HEK293 (cell line): ENCODE results near the gene WNT7B.

ENCODE experiments used
- GLIS2 ChIP-seq: fragments of 450-650 bp; formaldehyde crosslinking; IDR thresholded peaks from 2 replicates; pipeline ENCODE4 v1.5.1; 2016; ENCODE audit warnings: missing biosample characterization, missing genetic modification characterization
- SP7 ChIP-seq: fragments of 450-650 bp; formaldehyde crosslinking; IDR thresholded peaks from 2 replicates; pipeline ENCODE4 v1.5.1; 2016; ENCODE audit warnings: missing biosample characterization, missing genetic modification characterization
- ZBTB21 ChIP-seq: fragments of 450-650 bp; formaldehyde crosslinking; IDR thresholded peaks from 2 replicates; pipeline ENCODE4 v1.5.1; 2017; ENCODE audit warnings: missing biosample characterization, missing genetic modification characterization
- ZEB2 ChIP-seq: fragments of 450-650 bp; formaldehyde crosslinking; IDR thresholded peaks from 2 replicates; pipeline ENCODE4 v1.5.1; 2016; ENCODE audit warnings: missing biosample characterization, missing genetic modification characterization
- ZFP37 ChIP-seq: fragments of 450-650 bp; formaldehyde crosslinking; IDR thresholded peaks from 2 replicates; pipeline ENCODE4 v1.5.1; 2016; ENCODE audit warnings: missing biosample characterization, missing genetic modification characterization
- ZFP69B ChIP-seq: fragments of 450-650 bp; formaldehyde crosslinking; IDR thresholded peaks from 2 replicates; pipeline ENCODE4 v1.5.1; 2016; ENCODE audit warnings: missing biosample characterization, missing genetic modification characterization
- ZNF10 ChIP-seq: fragments of 450-650 bp; formaldehyde crosslinking; IDR thresholded peaks from 2 replicates; pipeline ENCODE4 v1.5.1; 2017; ENCODE audit warnings: missing biosample characterization, missing genetic modification characterization
- ZNF133 ChIP-seq: fragments of 450-650 bp; formaldehyde crosslinking; IDR thresholded peaks from 2 replicates; pipeline ENCODE4 v1.5.1; 2016; ENCODE audit warnings: missing biosample characterization, missing genetic modification characterization
- ZNF157 ChIP-seq: fragments of 450-650 bp; formaldehyde crosslinking; IDR thresholded peaks from 2 replicates; pipeline ENCODE4 v1.5.1; 2016; ENCODE audit warnings: missing biosample characterization, missing genetic modification characterization
- ZNF175 ChIP-seq: fragments of 450-650 bp; formaldehyde crosslinking; IDR thresholded peaks from 2 replicates; pipeline ENCODE4 v1.5.1; 2016; ENCODE audit warnings: missing biosample characterization, missing genetic modification characterization
- ZNF571 ChIP-seq: fragments of 450-650 bp; formaldehyde crosslinking; IDR thresholded peaks from 2 replicates; pipeline ENCODE4 v1.5.0; 2017; ENCODE audit warnings: missing biosample characterization, missing genetic modification characterization
- ZNF626 ChIP-seq: fragments of 450-650 bp; sonication (Bioruptor Pico); formaldehyde crosslinking; IDR thresholded peaks from 2 replicates; pipeline ENCODE4 v1.5.1; 2018; ENCODE audit warnings: missing biosample characterization, missing genetic modification characterization, inconsistent platforms
- ZNF654 ChIP-seq: fragments of 450-650 bp; formaldehyde crosslinking; IDR thresholded peaks from 2 replicates; pipeline ENCODE4 v1.5.1; 2016; ENCODE audit warnings: low read depth, missing biosample characterization, missing genetic modification characterization
- ZNF76 ChIP-seq: fragments of 450-650 bp; formaldehyde crosslinking; IDR thresholded peaks from 2 replicates; pipeline ENCODE4; 2016; ENCODE audit warnings: low read depth, missing biosample characterization, missing genetic modification characterization, borderline replicate concordance
- TF ChIP-seq, protein P1 (sequence below): fragments of 450-650 bp; formaldehyde crosslinking; IDR thresholded peaks from 2 replicates; pipeline ENCODE4 v1.5.1; 2016; ENCODE audit warnings: missing biosample characterization, missing genetic modification characterization
- TF ChIP-seq, protein P2 (sequence below): fragments of 450-650 bp; formaldehyde crosslinking; IDR thresholded peaks from 2 replicates; pipeline ENCODE4 v1.5.1; 2016; ENCODE audit warnings: missing biosample characterization, missing genetic modification characterization
- TF ChIP-seq, protein P3 (sequence below): fragments of 450-650 bp; formaldehyde crosslinking; IDR thresholded peaks from 2 replicates; pipeline ENCODE4 v1.5.1; 2016; ENCODE audit warnings: missing biosample characterization, missing genetic modification characterization
- TF ChIP-seq, protein P4 (sequence below): fragments of 450-650 bp; formaldehyde crosslinking; IDR thresholded peaks from 2 replicates; pipeline ENCODE4 v1.5.1; 2016; ENCODE audit warnings: missing biosample characterization, missing genetic modification characterization
- TF ChIP-seq, protein P5 (sequence below): fragments of 450-650 bp; formaldehyde crosslinking; IDR thresholded peaks from 2 replicates; pipeline ENCODE4 v1.5.1; 2016; ENCODE audit warnings: missing biosample characterization, missing genetic modification characterization
- TF ChIP-seq, protein P6 (sequence below): fragments of 450-650 bp; formaldehyde crosslinking; IDR thresholded peaks from 2 replicates; pipeline ENCODE4 v1.5.1; 2016; ENCODE audit warnings: missing biosample characterization, missing genetic modification characterization, low read depth
- TF ChIP-seq, protein P7 (sequence below): fragments of 450-650 bp; formaldehyde crosslinking; IDR thresholded peaks from 2 replicates; pipeline ENCODE4 v1.5.1; 2016; ENCODE audit warnings: missing biosample characterization, missing genetic modification characterization

The WNT7B gene

DNA sequence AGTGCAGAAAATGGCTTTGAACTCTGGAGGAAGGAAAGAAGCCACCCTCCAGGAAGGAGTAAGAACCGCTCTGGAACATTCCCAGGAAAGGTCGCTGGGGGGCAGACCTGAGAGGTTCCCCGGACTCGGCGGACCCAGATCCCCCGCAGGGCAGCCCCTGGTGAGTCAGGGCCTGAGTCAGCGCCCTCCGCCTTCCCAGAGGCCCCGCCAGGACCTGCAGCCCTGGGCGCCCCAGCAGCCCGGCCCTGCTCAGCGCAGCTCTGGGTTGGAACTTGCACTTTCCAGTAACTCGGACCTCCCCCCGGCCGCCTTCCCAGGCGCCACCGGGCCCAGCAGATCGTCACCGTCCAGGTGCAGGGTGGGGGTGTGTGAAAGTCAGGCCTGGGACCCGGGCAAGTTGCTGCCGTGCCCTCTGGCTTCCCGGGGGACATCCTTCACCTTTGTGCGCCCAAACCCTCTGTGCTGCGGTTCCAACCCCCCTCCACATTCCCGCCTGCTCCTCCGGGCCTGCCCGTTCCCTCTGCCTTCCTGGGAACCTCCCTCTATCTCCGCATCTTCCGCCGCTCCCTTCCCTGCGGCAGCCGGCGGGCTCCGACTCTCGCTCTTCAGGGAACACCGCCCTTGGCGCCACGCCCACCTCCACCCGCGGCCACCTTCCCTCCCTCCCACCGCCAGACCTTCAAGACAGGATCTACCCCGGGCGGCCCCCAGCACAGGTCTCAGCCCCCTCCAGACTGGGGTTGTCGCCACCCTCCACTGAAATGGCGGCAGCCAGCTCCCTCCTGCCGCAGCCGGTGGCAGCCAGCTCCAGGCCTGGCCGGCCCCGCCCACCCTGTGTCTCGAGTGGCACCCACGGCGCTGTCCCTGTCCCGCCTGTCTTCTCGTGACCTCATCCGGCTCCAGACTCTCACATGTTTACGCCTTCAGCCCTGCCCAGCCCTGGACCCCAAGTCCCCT is 36.8 kb upstream of the WNT7B start (continued):
- TF ChIP-seq SP7 (tag by site-specific recombination): peak; percentile 94
- no peak; the same call in 1 of the 2 replicates for TF ChIP-seq ZNF157 (tag by site-specific recombination)
- TF ChIP-seq, protein P1, sequence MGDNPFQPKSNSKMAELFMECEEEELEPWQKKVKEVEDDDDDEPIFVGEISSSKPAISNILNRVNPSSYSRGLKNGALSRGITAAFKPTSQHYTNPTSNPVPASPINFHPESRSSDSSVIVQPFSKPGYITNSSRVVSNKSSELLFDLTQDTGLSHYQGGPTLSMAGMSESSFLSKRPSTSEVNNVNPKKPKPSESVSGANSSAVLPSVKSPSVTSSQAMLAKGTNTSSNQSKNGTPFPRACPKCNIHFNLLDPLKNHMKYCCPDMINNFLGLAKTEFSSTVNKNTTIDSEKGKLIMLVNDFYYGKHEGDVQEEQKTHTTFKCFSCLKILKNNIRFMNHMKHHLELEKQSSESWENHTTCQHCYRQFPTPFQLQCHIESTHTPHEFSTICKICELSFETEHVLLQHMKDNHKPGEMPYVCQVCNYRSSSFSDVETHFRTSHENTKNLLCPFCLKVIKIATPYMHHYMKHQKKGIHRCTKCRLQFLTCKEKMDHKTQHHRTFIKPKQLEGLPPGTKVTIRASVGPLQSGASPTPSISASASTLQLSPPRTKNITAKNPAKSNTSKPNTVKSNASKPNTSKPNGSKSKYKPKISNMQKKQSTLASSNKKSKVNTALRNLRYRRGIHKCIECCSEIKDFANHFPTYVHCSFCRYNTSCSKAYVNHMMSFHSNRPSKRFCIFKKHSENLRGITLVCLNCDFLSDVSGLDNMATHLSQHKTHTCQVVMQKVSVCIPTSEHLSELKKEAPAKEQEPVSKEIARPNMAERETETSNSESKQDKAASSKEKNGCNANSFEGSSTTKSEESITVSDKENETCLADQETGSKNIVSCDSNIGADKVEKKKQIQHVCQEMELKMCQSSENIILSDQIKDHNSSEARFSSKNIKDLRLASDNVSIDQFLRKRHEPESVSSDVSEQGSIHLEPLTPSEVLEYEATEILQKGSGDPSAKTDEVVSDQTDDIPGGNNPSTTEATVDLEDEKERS: 0 out of 2 replicates have a peak, but pooled peaks have one; percentile 23
- TF ChIP-seq, protein P2, sequence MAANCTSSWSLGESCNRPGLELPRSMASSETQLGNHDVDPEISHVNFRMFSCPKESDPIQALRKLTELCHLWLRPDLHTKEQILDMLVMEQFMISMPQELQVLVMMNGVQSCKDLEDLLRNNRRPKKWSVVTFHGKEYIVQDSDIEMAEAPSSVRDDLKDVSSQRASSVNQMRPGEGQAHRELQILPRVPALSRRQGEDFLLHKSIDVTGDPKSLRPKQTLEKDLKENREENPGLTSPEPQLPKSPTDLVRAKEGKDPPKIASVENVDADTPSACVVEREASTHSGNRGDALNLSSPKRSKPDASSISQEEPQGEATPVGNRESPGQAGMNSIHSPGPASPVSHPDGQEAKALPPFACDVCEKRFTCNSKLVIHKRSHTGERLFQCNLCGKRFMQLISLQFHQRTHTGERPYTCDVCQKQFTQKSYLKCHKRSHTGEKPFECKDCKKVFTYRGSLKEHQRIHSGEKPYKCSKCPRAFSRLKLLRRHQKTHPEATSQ (tag by site-specific recombination): peak; percentile 94; the same call in 1 of the 2 replicates
- TF ChIP-seq, protein P3, sequence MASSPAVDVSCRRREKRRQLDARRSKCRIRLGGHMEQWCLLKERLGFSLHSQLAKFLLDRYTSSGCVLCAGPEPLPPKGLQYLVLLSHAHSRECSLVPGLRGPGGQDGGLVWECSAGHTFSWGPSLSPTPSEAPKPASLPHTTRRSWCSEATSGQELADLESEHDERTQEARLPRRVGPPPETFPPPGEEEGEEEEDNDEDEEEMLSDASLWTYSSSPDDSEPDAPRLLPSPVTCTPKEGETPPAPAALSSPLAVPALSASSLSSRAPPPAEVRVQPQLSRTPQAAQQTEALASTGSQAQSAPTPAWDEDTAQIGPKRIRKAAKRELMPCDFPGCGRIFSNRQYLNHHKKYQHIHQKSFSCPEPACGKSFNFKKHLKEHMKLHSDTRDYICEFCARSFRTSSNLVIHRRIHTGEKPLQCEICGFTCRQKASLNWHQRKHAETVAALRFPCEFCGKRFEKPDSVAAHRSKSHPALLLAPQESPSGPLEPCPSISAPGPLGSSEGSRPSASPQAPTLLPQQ (tag by site-specific recombination): peak; percentile 91
- TF ChIP-seq, protein P4, sequence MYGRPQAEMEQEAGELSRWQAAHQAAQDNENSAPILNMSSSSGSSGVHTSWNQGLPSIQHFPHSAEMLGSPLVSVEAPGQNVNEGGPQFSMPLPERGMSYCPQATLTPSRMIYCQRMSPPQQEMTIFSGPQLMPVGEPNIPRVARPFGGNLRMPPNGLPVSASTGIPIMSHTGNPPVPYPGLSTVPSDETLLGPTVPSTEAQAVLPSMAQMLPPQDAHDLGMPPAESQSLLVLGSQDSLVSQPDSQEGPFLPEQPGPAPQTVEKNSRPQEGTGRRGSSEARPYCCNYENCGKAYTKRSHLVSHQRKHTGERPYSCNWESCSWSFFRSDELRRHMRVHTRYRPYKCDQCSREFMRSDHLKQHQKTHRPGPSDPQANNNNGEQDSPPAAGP (tag by site-specific recombination): peak; percentile 96; the same call in 1 of the 2 replicates
- TF ChIP-seq ZNF76 (tag by site-specific recombination): peak; percentile 95
- TF ChIP-seq, protein P5, sequence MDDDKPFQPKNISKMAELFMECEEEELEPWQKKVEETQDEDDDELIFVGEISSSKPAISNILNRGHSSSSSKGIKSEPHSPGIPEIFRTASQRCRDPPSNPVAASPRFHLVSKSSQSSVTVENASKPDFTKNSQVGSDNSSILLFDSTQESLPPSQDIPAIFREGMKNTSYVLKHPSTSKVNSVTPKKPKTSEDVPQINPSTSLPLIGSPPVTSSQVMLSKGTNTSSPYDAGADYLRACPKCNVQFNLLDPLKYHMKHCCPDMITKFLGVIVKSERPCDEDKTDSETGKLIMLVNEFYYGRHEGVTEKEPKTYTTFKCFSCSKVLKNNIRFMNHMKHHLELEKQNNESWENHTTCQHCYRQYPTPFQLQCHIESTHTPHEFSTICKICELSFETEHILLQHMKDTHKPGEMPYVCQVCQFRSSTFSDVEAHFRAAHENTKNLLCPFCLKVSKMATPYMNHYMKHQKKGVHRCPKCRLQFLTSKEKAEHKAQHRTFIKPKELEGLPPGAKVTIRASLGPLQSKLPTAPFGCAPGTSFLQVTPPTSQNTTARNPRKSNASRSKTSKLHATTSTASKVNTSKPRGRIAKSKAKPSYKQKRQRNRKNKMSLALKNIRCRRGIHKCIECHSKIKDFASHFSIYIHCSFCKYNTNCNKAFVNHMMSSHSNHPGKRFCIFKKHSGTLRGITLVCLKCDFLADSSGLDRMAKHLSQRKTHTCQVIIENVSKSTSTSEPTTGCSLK (tag by site-specific recombination): no peak
- no peak for TF ChIP-seq ZNF571 (tag by site-specific recombination)
- TF ChIP-seq ZNF10 (tag by site-specific recombination): peak; percentile 63; the same call in 1 of the 2 replicates
- TF ChIP-seq ZBTB21 (tag by site-specific recombination): peak; percentile 53; the same call in 1 of the 2 replicates
- TF ChIP-seq GLIS2 (tag by site-specific recombination): peak; percentile 90
- TF ChIP-seq ZNF175 (tag by site-specific recombination): no peak
- peak; percentile 95 for TF ChIP-seq ZEB2 (tag by site-specific recombination)
- TF ChIP-seq ZNF133 (tag by site-specific recombination): 0 out of 2 replicates have a peak, but pooled peaks have one; percentile 10
- TF ChIP-seq, protein P6, sequence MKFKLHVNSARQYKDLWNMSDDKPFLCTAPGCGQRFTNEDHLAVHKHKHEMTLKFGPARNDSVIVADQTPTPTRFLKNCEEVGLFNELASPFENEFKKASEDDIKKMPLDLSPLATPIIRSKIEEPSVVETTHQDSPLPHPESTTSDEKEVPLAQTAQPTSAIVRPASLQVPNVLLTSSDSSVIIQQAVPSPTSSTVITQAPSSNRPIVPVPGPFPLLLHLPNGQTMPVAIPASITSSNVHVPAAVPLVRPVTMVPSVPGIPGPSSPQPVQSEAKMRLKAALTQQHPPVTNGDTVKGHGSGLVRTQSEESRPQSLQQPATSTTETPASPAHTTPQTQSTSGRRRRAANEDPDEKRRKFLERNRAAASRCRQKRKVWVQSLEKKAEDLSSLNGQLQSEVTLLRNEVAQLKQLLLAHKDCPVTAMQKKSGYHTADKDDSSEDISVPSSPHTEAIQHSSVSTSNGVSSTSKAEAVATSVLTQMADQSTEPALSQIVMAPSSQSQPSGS (tag by site-specific recombination): no peak; the same call in 1 of the 2 replicates
- no peak for TF ChIP-seq ZNF626
- peak; percentile 62 for TF ChIP-seq ZNF654 (tag by site-specific recombination)
- TF ChIP-seq ZFP69B (tag by site-specific recombination): peak; percentile 76; the same call in 1 of the 2 replicates
- peak; percentile 99 for TF ChIP-seq ZFP37 (tag by site-specific recombination)
- TF ChIP-seq, protein P7, sequence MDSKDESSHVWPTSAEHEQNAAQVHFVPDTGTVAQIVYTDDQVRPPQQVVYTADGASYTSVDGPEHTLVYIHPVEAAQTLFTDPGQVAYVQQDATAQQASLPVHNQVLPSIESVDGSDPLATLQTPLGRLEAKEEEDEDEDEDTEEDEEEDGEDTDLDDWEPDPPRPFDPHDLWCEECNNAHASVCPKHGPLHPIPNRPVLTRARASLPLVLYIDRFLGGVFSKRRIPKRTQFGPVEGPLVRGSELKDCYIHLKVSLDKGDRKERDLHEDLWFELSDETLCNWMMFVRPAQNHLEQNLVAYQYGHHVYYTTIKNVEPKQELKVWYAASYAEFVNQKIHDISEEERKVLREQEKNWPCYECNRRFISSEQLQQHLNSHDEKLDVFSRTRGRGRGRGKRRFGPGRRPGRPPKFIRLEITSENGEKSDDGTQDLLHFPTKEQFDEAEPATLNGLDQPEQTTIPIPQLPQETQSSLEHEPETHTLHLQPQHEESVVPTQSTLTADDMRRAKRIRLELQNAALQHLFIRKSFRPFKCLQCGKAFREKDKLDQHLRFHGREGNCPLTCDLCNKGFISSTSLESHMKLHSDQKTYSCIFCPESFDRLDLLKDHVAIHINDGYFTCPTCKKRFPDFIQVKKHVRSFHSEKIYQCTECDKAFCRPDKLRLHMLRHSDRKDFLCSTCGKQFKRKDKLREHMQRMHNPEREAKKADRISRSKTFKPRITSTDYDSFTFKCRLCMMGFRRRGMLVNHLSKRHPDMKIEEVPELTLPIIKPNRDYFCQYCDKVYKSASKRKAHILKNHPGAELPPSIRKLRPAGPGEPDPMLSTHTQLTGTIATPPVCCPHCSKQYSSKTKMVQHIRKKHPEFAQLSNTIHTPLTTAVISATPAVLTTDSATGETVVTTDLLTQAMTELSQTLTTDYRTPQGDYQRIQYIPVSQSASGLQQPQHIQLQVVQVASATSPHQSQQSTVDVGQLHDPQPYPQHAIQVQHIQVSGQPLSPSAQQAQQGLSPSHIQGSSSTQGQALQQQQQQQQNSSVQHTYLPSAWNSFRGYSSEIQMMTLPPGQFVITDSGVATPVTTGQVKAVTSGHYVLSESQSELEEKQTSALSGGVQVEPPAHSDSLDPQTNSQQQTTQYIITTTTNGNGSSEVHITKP (tag by site-specific recombination): peak; percentile 100
